ENCODE results near the gene EID3. TPM values are rescaled to one million over a fixed set of nuclear protein-coding genes. Genes with fewer than 3 reads are reported as not detected.
"Not testable (repeated sequence)": the region's sequence is repeated elsewhere in the genome, so short reads cannot be mapped to it uniquely, and the experiment has no call there.

EID3 gene
- total RNA-seq: 4.5 TPM

GRCh38 chr12:104303538-104304151 lies at the start of gene EID3:
Gene EID3, plus strand, starts transcription at chr12:104303739. Its CDS starts 196 bp downstream, at chr12:104303935.
- DNase-seq (ENCODE audit: low spot score in 2 of 2) (peak; percentile 80 to 87), FAIRE-seq (no peak)

- no peak for FAIRE-seq
Observed at GRCh38 chr12:104257913-104258472, 45.5 kb upstream of the EID3 start.

GRCh38 chr12:104258476-104259067 lies 45.0 kb upstream of the EID3 start:
- DNase-seq (ENCODE audit: low spot score in 2 of 2) (no peak), FAIRE-seq (no peak)

More at GRCh38 chr12:104257913-104258472, 45.5 kb upstream of the EID3 start:
- no peak for DNase-seq (ENCODE audit: low spot score in 2 of 2)

- no peak for FAIRE-seq
- DNase-seq (ENCODE audit: low spot score in 2 of 2): no peak
Observed at GRCh38 chr12:104263026-104263425, 40.5 kb upstream of the EID3 start.

- DNase-seq (ENCODE audit: low spot score in 2 of 2) (no peak), FAIRE-seq (no peak)
Observed at GRCh38 chr12:104263580-104264358, 39.8 kb upstream of the EID3 start.

- DNase-seq (ENCODE audit: low spot score in 2 of 2); FAIRE-seq: not testable (repeated sequence)
Observed at GRCh38 chr12:104265436-104265835, 38.1 kb upstream of the EID3 start.

GRCh38 chr12:104272938-104273337 lies 30.6 kb upstream of the EID3 start:
- FAIRE-seq (no peak), DNase-seq (ENCODE audit: low spot score in 2 of 2) (no peak)

GRCh38 chr12:104273503-104273902 lies 30.0 kb upstream of the EID3 start:
- DNase-seq (ENCODE audit: low spot score in 2 of 2): no peak
- no peak for FAIRE-seq

- no peak for FAIRE-seq
- no peak for DNase-seq (ENCODE audit: low spot score in 2 of 2)
Observed at GRCh38 chr12:104274811-104275210, 28.7 kb upstream of the EID3 start.

GRCh38 chr12:104275689-104276088 lies 27.9 kb upstream of the EID3 start:
- FAIRE-seq (no peak), DNase-seq (ENCODE audit: low spot score in 2 of 2) (no peak)

- DNase-seq (ENCODE audit: low spot score in 2 of 2) (no peak), FAIRE-seq (no peak)
Observed at GRCh38 chr12:104276273-104277131, 27.0 kb upstream of the EID3 start.

- FAIRE-seq: no peak
Observed at GRCh38 chr12:104279164-104279563, 24.4 kb upstream of the EID3 start.

GRCh38 chr12:104280111-104280510 lies 23.4 kb upstream of the EID3 start:
- FAIRE-seq (no peak), DNase-seq (ENCODE audit: low spot score in 2 of 2) (no peak)

More at GRCh38 chr12:104279164-104279563, 24.4 kb upstream of the EID3 start:
- no peak for DNase-seq (ENCODE audit: low spot score in 2 of 2)

- DNase-seq (ENCODE audit: low spot score in 2 of 2) (no peak), FAIRE-seq (no peak)
Observed at GRCh38 chr12:104280717-104281458, 22.7 kb upstream of the EID3 start.

GRCh38 chr12:104281636-104282035 lies 21.9 kb upstream of the EID3 start:
- DNase-seq (ENCODE audit: low spot score in 2 of 2): no peak
- no peak for FAIRE-seq

GRCh38 chr12:104282109-104282508 lies 21.4 kb upstream of the EID3 start:
- DNase-seq (ENCODE audit: low spot score in 2 of 2): no peak

GRCh38 chr12:104285740-104286515 lies 17.6 kb upstream of the EID3 start:
- FAIRE-seq (no peak), DNase-seq (ENCODE audit: low spot score in 2 of 2) (no peak)

More at GRCh38 chr12:104282109-104282508, 21.4 kb upstream of the EID3 start:
- FAIRE-seq: no peak
